HG03558 (cell line): Measurements from ENCODE around the gene LCE2A.

Experiments used
- ATAC-seq: cut with Tn5 transposase; IDR thresholded peaks from one replicate; pipeline ENCODE4 v1.9.1; 2021; ENCODE audit warnings: moderate number of reproducible peaks; ENCODE audit not compliant: unreplicated experiment; ENCODE audit errors: extremely low read depth

LCE2A gene

GRCh38 chr1:152739841-152740240, 41.7 kb downstream of the LCE2A start:
- no peak for ATAC-seq

GRCh38 chr1:152741656-152742055, 43.5 kb downstream of the LCE2A start:
- no peak for ATAC-seq

- no peak for ATAC-seq
These were observed 45.4 kb downstream of the LCE2A start for GRCh38 chr1:152743371-152744145.

- no peak for ATAC-seq
These were observed 47.2 kb downstream of the LCE2A start for GRCh38 chr1:152745289-152745704.

- ATAC-seq: no peak
These were observed 47.8 kb downstream of the LCE2A start for GRCh38 chr1:152745765-152746444.

- ATAC-seq: no peak
These were observed 49.7 kb downstream of the LCE2A start for GRCh38 chr1:152747831-152748230.
